SU-DHL-6 (cell line): ENCODE measurements around the gene LAMB2.

Experiments
- EZH2phosphoT487 ChIP-seq: fragments of 200-600 bp; sonication (generic), shearing (Covaris generic); conservative IDR thresholded peaks from 2 replicates; pipeline ENCODE4 v1.6.1; 2018; ENCODE audit warnings: mild to moderate bottlenecking, antibody characterized with exemption, low read length, moderate library complexity, mixed read lengths
- TF ChIP-seq, protein P1 (sequence below): fragments of 200-600 bp; sonication (generic); IDR thresholded peaks from one replicate; pipeline ENCODE4 v1.5.1; 2017; ENCODE audit warnings: antibody characterized with exemption, mild to moderate bottlenecking, low read length, moderate library complexity; ENCODE audit not compliant: insufficient read depth, poor library complexity, severe bottlenecking

DNA sequence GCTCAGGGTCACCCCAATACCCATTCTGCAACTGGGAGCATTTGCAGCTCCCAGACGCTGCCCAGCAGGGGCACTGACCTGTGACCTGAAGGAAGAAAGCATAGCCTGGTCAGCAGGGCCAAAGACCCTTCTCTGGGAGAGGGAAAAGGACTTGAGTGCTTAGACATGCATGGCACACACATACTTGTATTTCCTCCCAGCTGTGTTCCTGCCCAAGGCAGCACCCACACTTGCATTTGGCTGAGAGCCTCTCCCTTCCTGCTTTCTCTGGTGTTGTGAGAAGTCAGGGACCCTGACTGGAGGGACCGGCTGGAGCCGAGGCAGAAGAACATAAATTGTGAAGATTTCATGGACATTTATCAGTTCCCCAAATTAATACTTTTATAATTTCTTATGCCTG, 7.2 kb upstream of the LAMB2 start:
- TF ChIP-seq, protein P1, sequence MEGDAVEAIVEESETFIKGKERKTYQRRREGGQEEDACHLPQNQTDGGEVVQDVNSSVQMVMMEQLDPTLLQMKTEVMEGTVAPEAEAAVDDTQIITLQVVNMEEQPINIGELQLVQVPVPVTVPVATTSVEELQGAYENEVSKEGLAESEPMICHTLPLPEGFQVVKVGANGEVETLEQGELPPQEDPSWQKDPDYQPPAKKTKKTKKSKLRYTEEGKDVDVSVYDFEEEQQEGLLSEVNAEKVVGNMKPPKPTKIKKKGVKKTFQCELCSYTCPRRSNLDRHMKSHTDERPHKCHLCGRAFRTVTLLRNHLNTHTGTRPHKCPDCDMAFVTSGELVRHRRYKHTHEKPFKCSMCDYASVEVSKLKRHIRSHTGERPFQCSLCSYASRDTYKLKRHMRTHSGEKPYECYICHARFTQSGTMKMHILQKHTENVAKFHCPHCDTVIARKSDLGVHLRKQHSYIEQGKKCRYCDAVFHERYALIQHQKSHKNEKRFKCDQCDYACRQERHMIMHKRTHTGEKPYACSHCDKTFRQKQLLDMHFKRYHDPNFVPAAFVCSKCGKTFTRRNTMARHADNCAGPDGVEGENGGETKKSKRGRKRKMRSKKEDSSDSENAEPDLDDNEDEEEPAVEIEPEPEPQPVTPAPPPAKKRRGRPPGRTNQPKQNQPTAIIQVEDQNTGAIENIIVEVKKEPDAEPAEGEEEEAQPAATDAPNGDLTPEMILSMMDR = no peak
- TF ChIP-seq EZH2phosphoT487 = no peak
